ENCODE measurements around the gene CEPT1.

DNA sequence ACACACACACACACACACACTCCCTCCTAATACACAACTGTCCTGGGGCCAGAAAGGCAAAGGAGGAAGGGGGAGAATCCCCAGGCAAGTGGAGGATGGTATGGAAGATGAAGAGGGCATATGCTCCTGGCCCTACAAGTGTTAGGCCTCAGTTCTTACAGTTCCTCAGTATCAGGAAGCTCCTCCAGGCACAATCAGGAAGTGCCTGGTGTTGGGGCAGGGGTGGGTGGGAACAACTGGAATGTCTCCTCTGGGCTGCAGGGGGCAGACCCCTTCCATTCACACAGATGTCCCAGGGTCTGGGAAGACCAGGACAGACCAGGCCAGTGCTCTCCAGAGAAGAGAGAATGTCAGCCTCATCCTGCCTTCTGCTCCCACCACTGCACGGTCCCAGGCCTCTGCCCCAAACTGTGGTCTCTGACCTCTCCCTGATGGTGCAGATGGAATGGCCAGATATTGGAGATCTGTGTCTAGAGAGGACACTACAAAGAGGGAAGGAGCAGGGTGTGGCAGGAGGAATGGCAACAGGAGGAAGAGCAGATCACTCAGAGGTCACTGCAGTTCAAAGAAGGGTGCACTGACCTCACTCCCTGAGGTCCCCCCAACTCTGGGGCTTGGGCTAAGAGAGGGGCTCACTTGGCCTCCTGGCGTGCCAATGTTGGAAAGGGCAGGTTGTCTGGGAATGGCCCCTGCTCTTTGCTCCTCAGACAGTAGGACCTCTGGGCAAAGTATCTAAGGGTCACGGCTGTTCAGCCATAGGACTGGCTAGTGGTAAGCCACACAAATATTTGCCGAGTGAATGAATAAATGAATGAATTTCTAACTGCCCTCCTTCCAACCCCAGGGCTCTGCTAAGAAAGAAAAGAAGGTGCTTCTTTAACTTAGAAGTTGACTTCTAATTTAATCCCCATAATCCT lies 62.9 kb downstream of the CEPT1 start:
- TF ChIP-seq, protein P1, sequence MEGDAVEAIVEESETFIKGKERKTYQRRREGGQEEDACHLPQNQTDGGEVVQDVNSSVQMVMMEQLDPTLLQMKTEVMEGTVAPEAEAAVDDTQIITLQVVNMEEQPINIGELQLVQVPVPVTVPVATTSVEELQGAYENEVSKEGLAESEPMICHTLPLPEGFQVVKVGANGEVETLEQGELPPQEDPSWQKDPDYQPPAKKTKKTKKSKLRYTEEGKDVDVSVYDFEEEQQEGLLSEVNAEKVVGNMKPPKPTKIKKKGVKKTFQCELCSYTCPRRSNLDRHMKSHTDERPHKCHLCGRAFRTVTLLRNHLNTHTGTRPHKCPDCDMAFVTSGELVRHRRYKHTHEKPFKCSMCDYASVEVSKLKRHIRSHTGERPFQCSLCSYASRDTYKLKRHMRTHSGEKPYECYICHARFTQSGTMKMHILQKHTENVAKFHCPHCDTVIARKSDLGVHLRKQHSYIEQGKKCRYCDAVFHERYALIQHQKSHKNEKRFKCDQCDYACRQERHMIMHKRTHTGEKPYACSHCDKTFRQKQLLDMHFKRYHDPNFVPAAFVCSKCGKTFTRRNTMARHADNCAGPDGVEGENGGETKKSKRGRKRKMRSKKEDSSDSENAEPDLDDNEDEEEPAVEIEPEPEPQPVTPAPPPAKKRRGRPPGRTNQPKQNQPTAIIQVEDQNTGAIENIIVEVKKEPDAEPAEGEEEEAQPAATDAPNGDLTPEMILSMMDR (conservative IDR thresholded peaks at IDR 0.05 in 1 of 2, IDR thresholded peaks at IDR 0.05 in 1 of 2; ENCODE audit: low read depth in 1 of 2, low read length in 2 of 2) = no peak
- no peak for TF ChIP-seq EZH2 (IDR thresholded peaks at IDR 0.05; ENCODE audit: low read length, missing control alignments)

Measured in fibroblast of lung (primary cell).